Caco-2 (cell line): ENCODE data around the gene DENND1A. TPM values are rescaled to one million over a fixed set of nuclear protein-coding genes. Genes with fewer than 3 reads are reported as not detected.

ENCODE experiments used
- BruUV-seq: library from RNA; stranded (reverse); fragments of 400-500 nt; replicated peaks from 2 replicates; lab custom pipeline; 2021; lab: Mats Ljungman, UMichigan
- CTCF ChIA-PET: fragments of 300-600 bp; sonication (Branson Sonifier 250); formaldehyde crosslinking; loops from one replicate; lab custom pipeline; 2022; ENCODE audit warnings: antibody characterized with exemption; lab: Charles Lee
- POLR2A ChIA-PET: fragments of 300-600 bp; sonication (Branson Sonifier 250); formaldehyde crosslinking; loops from one replicate; lab custom pipeline; 2022; ENCODE audit warnings: antibody characterized with exemption; lab: Charles Lee
- DNase-seq, 2 experiments: peaks; one replicate each; pipeline versions ENCODE4 v3.0.0 to v3.0.0-alpha.2; 2020 to 2022
- H3K27me3 ChIP-seq: replicated peaks from 2 replicates; pipeline ENCODE4 v1.6.0; 2011; ENCODE audit warnings: low read length; ENCODE audit not compliant: control insufficient read depth, insufficient read depth
- H3K36me3 ChIP-seq: 2 replicates; pipeline ENCODE4 v1.5.1; 2011; ENCODE audit warnings: low read length; ENCODE audit not compliant: control insufficient read depth, insufficient read depth
- H3K4me1 ChIP-seq: fragments of 250-450 bp; sonication (Bioruptor Pico); 2 replicates; pipeline ENCODE4 v1.5.1; 2020; ENCODE audit warnings: mild to moderate bottlenecking
- H3K4me3 ChIP-seq: 2 replicates; pipeline ENCODE4 v1.5.1; 2011; ENCODE audit warnings: low read depth, mild to moderate bottlenecking, control low read depth, low read length
- H3K9me3 ChIP-seq: fragments of 250-450 bp; sonication (Bioruptor Pico); 2 replicates; pipeline ENCODE4 v1.5.1; 2020; ENCODE audit warnings: mild to moderate bottlenecking, moderate library complexity
- H3K27ac Mint-ChIP-seq: one replicate; pipeline ENCODE4 v1.8.0; 2022; ENCODE audit warnings: mixed read lengths; ENCODE audit not compliant: unreplicated experiment
- H3K27me3 Mint-ChIP-seq: one replicate; pipeline ENCODE4 v1.8.0; 2022; ENCODE audit warnings: mixed read lengths; ENCODE audit not compliant: insufficient read depth, unreplicated experiment
- H3K36me3 Mint-ChIP-seq: one replicate; pipeline ENCODE4 v1.8.0; 2022; ENCODE audit warnings: mild to moderate bottlenecking, mixed read lengths; ENCODE audit not compliant: insufficient read depth, unreplicated experiment
- H3K4me1 Mint-ChIP-seq: one replicate; pipeline ENCODE4 v1.8.0; 2022; ENCODE audit warnings: low read depth, mixed read lengths; ENCODE audit not compliant: unreplicated experiment
- H3K4me3 Mint-ChIP-seq: one replicate; pipeline ENCODE4 v1.8.0; 2022; ENCODE audit warnings: mild to moderate bottlenecking, moderate library complexity, mixed read lengths; ENCODE audit not compliant: unreplicated experiment
- H3K9me3 Mint-ChIP-seq: one replicate; pipeline ENCODE4 v1.8.0; 2022; ENCODE audit warnings: mixed read lengths; ENCODE audit not compliant: unreplicated experiment
- intact Hi-C: fragments of 100-400 bp; cut with micrococcal nuclease; formaldehyde crosslinking; loops from one replicate; pipeline ENCODE4 v1.10.0; 2022; ENCODE audit not compliant: unreplicated experiment
- total RNA-seq: library from RNA; stranded (reverse); gene quantifications from 2 replicates; pipeline ENCODE4 v1.2.3, GENCODE V29; 2022
- TF ChIP-seq, protein P1 (sequence below), 2 experiments: fragments of 200-600 bp in 1 of 2; IDR thresholded peaks; 1 replicate in 1 of 2; 2 replicates in 1 of 2; pipeline versions ENCODE4 v1.5.1 to v1.8.0; 2011 to 2022; ENCODE audit warnings: antibody characterized with exemption in 1 of 2, control low read depth in 1 of 2, inconsistent platforms in 1 of 2, low read depth in 1 of 2, low read length in 1 of 2, mild to moderate bottlenecking in 1 of 2, moderate library complexity in 1 of 2; ENCODE audit not compliant: insufficient read depth in 1 of 2, severe bottlenecking in 1 of 2, unreplicated experiment in 1 of 2

DENND1A gene
- total RNA-seq, 1 experiment from 2014 or later, result 41.6 TPM

- Histone ChIP-seq H3K4me1 (0 out of 2 replicates have a peak, but pooled peaks cover 4% of the 10 kb centered on the region), H3K36me3 (no peaks in the 10 kb centered on the region), H3K27me3 (no peaks in the 10 kb centered on the region), H3K4me3 (no peak overlapping the region), H3K9me3 (no peaks in the 10 kb centered on the region)
- POLR2A ChIA-PET, result no interaction called here
- Mint-ChIP-seq H3K4me3 (no peak overlapping the region), H3K9me3 (peaks cover 29% of the 10 kb centered on the region), H3K4me1 (peaks cover 6% of the 10 kb centered on the region), H3K27me3 (no peaks in the 10 kb centered on the region), H3K36me3 (peaks cover 12% of the 10 kb centered on the region), H3K27ac (no peak overlapping the region)
- TF ChIP-seq, protein P1, sequence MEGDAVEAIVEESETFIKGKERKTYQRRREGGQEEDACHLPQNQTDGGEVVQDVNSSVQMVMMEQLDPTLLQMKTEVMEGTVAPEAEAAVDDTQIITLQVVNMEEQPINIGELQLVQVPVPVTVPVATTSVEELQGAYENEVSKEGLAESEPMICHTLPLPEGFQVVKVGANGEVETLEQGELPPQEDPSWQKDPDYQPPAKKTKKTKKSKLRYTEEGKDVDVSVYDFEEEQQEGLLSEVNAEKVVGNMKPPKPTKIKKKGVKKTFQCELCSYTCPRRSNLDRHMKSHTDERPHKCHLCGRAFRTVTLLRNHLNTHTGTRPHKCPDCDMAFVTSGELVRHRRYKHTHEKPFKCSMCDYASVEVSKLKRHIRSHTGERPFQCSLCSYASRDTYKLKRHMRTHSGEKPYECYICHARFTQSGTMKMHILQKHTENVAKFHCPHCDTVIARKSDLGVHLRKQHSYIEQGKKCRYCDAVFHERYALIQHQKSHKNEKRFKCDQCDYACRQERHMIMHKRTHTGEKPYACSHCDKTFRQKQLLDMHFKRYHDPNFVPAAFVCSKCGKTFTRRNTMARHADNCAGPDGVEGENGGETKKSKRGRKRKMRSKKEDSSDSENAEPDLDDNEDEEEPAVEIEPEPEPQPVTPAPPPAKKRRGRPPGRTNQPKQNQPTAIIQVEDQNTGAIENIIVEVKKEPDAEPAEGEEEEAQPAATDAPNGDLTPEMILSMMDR (IDR thresholded peaks at IDR 0.05; ENCODE audit: insufficient read depth in 1 of 2, low read depth in 1 of 2, low read length in 1 of 2, severe bottlenecking in 1 of 2, unreplicated experiment in 1 of 2), result no peak
- no TSS peak for BruUV-seq
- CTCF ChIA-PET, result no interaction called here
- no peak for DNase-seq
- intact Hi-C loops, result no loop called here
Observed at GRCh38 chr9:123716339-123716945, 213.5 kb downstream of the DENND1A start.

DNA sequence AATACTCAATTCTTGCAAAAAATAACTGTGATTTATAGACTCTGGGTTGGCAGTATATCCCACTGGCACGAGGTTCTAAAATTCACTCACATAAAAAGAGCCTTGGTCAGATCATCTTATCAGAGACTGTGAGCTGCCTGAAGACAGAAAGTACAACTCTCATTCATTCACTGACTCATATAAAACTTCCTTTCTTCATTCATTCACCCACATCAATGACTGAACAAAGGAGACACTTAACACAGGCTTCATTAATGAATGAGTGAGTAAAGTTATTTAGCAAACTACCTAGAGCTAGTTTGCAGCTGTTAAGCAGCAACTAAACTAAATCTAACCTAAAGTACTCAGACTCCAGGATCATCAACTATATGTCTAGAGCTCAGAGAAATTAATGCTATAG, 214.7 kb downstream of the DENND1A start:
- DNase-seq, result no peak
- Histone ChIP-seq H3K27me3 (no peaks in the 10 kb centered on the region), H3K4me3 (no peak overlapping the region), H3K9me3 (no peaks in the 10 kb centered on the region), H3K4me1 (0 out of 2 replicates have a peak, but pooled peaks cover 4% of the 10 kb centered on the region), H3K36me3 (no peaks in the 10 kb centered on the region)
- no peaks in the 10 kb centered on the region for H3K27me3 Mint-ChIP-seq
- peaks cover 19% of the 10 kb centered on the region for H3K9me3 Mint-ChIP-seq
- H3K4me1 Mint-ChIP-seq, result peaks cover 6% of the 10 kb centered on the region
- H3K4me3 Mint-ChIP-seq, result no peak overlapping the region
- ChIA-PET POLR2A (no interaction called here), CTCF (no interaction called here)
- intact Hi-C loops, result no loop called here
- TF ChIP-seq, protein P1 (IDR thresholded peaks at IDR 0.05; ENCODE audit: insufficient read depth in 1 of 2, low read depth in 1 of 2, low read length in 1 of 2, severe bottlenecking in 1 of 2, unreplicated experiment in 1 of 2), result no peak
- BruUV-seq, result no TSS peak
- H3K36me3 Mint-ChIP-seq, result peaks cover 4% of the 10 kb centered on the region
- no peak overlapping the region for H3K27ac Mint-ChIP-seq

- Histone ChIP-seq H3K4me3 (no peak overlapping the region), H3K9me3 (no peaks in the 10 kb centered on the region), H3K27me3 (no peaks in the 10 kb centered on the region), H3K36me3 (no peaks in the 10 kb centered on the region), H3K4me1 (0 out of 2 replicates have a peak, but pooled peaks cover 4% of the 10 kb centered on the region)
- no TSS peak for BruUV-seq
- no peak overlapping the region for H3K27ac Mint-ChIP-seq
- H3K27me3 Mint-ChIP-seq, result no peaks in the 10 kb centered on the region
- no peak for DNase-seq
- ChIA-PET CTCF (no interaction called here), POLR2A (no interaction called here)
- peaks cover 6% of the 10 kb centered on the region for H3K36me3 Mint-ChIP-seq
- H3K4me3 Mint-ChIP-seq, result no peak overlapping the region
- intact Hi-C loops, result no loop called here
- H3K9me3 Mint-ChIP-seq, result peaks cover 13% of the 10 kb centered on the region
- peaks cover 6% of the 10 kb centered on the region for H3K4me1 Mint-ChIP-seq
- TF ChIP-seq, protein P1 (IDR thresholded peaks at IDR 0.05; ENCODE audit: insufficient read depth in 1 of 2, low read depth in 1 of 2, low read length in 1 of 2, severe bottlenecking in 1 of 2, unreplicated experiment in 1 of 2), result no peak
Observed at GRCh38 chr9:123713282-123713681, 216.6 kb downstream of the DENND1A start.
